GM18511 (cell line): Measurements from ENCODE around the gene GPR137C.

Experiments used
- ATAC-seq: cut with Tn5 transposase; IDR thresholded peaks from one replicate; pipeline ENCODE4 v1.9.1; 2021; ENCODE audit warnings: mild to moderate bottlenecking, moderate library complexity; ENCODE audit not compliant: unreplicated experiment

GPR137C gene

GRCh38 chr14:52552063-52552988, at the start of gene GPR137C, which contains the start of gene TXNDC16:
Gene GPR137C, plus strand, starts transcription at chr14:52552836. Its CDS starts 312 bp downstream, at chr14:52553148.
Gene TXNDC16, minus strand, starts transcription at chr14:52552505. Its CDS starts 8,948 bp downstream, at chr14:52543557.
- peak; percentile 94 for ATAC-seq

GRCh38 chr14:52513249-52513648, 39.4 kb upstream of the GPR137C start:
- ATAC-seq: no peak

- ATAC-seq: no peak
Observed at GRCh38 chr14:52514046-52514811, 38.4 kb upstream of the GPR137C start.

GRCh38 chr14:52522033-52522432, 30.6 kb upstream of the GPR137C start:
- no peak for ATAC-seq

GRCh38 chr14:52522581-52523345, 29.9 kb upstream of the GPR137C start:
- ATAC-seq: no peak

- ATAC-seq: no peak
Observed at GRCh38 chr14:52527052-52527451, 25.6 kb upstream of the GPR137C start.

GRCh38 chr14:52531481-52531880, 21.2 kb upstream of the GPR137C start:
- ATAC-seq: no peak

GRCh38 chr14:52536269-52536668, 16.4 kb upstream of the GPR137C start:
- ATAC-seq: no peak

- ATAC-seq: no peak
Observed at GRCh38 chr14:52538623-52539022, 14.0 kb upstream of the GPR137C start.

GRCh38 chr14:52545584-52546317, 6.9 kb upstream of the GPR137C start:
- ATAC-seq: no peak

GRCh38 chr14:52546318-52546670, 6.3 kb upstream of the GPR137C start:
- ATAC-seq: no peak

- no peak for ATAC-seq
Observed at GRCh38 chr14:52547027-52547426, 5.6 kb upstream of the GPR137C start.

- no peak for ATAC-seq
Observed at GRCh38 chr14:52547526-52547925, 5.1 kb upstream of the GPR137C start.

GRCh38 chr14:52550661-52551060, 2.0 kb upstream of the GPR137C start:
- ATAC-seq: no peak

- no peak for ATAC-seq
Observed at GRCh38 chr14:52551205-52551604, 1.4 kb upstream of the GPR137C start.

- ATAC-seq: no peak
Observed at GRCh38 chr14:52551696-52552062, 957 bp upstream of the GPR137C start.

GRCh38 chr14:52553002-52553670, 500 bp downstream of the GPR137C start:
- ATAC-seq: peak; percentile 35

GRCh38 chr14:52553671-52554575, 1.3 kb downstream of the GPR137C start:
- no peak for ATAC-seq

- ATAC-seq: no peak
Observed at GRCh38 chr14:52558688-52559087, 6.1 kb downstream of the GPR137C start.
